HG02840 (cell line): Measurements from ENCODE around the gene SVOPL.

Source experiments
- ATAC-seq: cut with Tn5 transposase; IDR thresholded peaks from one replicate; pipeline ENCODE4 v1.9.1; 2021; ENCODE audit warnings: mild to moderate bottlenecking, moderate library complexity, moderate number of reproducible peaks; ENCODE audit not compliant: unreplicated experiment, low FRiP score

Gene SVOPL

DNA sequence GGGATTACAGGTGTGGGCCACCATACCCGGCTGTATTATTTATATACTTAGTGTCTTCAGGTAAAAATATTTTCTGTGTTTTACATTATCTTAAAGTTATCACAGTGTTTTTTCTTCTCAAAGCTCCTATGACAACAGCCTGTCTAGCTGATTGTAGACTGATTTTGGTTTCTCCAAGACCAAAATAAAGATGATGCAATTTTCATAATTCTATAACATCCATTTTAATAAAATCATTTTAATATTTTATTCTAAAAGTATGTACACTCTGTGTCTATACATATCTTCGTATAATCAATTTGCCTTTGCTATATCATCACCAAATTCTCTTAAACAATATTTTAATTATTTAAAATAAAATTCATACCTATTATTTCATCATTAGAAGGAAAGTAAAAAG is 132.5 kb downstream of the SVOPL start:
- no peak for ATAC-seq

DNA sequence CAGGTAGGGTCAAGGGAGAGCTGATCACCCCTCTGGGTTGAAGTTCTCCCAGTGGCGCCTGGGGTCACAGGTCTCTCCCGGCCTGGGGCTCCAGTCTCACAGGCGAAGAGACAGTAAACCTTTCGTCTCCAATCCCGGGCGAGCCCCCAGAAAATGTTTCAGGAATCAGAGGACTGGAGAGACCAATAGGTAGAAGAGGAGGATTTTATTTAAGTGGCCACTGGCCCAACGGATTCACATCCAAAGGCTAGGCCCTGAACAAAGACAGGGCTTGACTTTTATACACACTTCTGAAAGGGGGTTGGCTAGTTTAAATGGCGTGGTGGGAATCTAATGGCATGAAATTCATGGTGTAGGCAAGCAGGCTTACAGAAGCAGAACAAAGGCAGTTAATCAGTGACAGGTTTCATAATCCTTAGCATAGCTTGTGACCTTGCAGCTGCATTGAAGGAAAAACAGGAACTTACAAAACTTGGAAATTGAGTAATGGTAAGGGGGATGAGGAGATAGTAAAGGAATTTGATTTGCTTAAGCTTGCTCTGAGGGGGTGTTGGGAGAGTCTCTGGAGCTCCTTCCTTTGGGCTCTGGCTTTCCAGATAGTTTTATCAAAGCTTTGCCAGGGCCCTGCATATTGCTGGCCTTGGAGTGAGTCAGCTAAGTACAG is 135.6 kb downstream of the SVOPL start:
- ATAC-seq, result no peak

- no peak for ATAC-seq
Measured at GRCh38 chr7:138565071-138565450, 136.1 kb downstream of the SVOPL start.

DNA sequence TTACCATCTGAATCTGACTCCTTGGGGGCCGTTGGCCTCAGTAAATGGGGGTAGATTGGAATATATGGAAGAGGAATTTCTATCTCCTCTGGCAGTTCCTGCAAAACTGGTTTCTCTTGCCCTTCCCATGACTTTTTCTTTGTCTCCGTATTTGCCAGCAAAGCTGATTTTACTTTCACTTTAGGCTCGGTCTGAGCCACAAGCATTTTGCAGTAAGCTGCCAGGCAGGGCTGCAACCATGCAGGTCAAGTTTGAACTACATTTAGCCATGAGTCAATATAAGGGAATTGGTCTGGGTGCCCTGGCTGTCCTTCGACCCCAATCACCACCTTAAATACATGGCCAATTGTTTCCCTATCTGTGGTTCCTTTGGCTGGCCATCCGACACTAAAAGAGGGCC is 136.8 kb downstream of the SVOPL start:
- no peak for ATAC-seq

DNA sequence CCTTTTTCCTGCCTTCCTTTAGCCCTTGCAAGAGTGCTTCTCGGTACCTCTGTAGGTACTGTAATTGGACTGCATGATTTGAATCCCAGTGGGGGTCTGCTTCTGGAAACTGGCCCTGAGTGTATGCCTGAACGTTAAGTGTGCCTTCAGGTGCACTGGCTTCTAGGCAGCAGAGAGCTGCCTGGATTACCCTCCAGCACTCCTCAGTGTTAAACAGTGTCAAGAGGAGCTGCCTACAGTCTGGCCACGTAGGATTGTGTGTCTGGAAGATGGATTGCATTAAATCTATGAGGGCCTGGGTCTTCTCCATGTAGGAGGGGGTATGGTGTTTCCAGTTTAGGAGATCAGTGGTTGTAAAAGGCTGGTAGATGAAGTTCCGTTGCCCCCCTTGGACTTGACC is 137.4 kb downstream of the SVOPL start:
- ATAC-seq, result no peak

- no peak for ATAC-seq
Measured at GRCh38 chr7:138559448-138559847, 141.7 kb downstream of the SVOPL start.

DNA sequence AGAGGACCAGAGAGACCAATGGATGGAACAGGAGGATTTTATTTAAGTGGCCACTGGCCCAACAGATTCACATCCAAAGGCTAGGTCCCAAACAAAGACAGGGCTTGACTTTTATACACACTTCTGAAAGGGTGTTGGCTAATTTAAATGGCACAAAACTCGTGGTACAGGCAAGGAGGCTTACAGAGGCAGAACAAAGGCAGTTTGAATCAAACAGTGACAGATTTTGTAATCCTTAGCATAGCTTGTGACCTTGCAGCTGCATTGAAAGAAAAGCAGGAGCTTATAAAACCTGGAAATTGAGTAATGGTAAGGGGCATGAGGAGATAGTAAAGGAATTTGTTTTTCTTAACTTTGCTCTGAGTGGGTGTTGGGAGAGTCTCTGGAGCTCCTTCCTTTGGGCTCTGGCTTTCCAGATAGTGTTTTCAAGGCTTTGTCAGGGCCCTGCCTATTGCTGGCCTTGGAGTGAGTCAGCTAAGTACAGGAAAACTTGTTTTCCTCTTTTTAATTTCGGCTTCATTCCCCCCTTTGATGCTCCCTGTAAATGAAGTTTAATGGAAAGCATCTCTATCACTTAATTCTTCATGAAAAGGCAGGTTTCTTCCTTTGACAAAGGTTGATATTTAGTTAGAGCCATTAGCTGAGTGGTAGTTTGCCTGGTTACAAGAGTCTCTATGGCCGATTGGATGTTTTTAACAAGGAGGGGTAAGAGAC is 144.2 kb downstream of the SVOPL start:
- ATAC-seq, result no peak

DNA sequence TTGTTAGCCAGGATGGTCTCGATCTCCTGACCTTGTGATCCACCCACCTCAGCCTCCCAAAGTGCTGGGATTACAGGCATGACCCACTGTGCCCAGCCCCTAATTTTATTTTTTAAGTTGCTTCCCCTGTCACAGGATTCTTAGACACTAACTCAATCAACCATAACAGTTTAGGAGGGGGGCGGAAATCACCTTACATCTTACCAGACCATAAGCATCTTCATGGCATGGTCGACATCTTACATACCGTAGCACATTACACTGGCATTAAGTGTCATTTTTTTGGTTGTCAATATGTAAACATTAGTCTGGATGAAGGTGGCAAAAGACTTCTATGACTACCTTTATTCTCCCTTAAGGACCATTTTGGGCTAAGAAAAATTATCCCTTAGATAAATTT is 145.5 kb downstream of the SVOPL start:
- no peak for ATAC-seq

- ATAC-seq, result no peak
Measured at GRCh38 chr7:138554674-138555073, 146.5 kb downstream of the SVOPL start.

DNA sequence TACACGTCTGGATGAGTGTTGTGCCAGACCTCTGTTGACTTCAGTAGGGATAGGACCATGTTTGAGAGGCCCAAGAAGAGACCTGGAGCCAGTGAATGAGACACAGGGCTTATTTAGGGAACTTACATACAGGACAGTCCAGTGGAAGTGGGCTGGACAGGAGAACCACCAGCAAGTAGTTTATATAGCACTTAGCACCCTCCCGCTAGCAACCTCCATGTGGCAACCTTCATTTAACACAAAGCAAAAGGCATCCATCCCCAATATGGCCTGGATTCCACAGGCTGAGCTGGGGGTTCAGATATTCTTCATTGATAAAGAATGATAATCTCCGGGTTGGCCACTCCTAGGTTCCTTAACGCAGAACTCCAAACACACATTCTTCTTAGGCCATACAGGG is 147.4 kb downstream of the SVOPL start:
- no peak for ATAC-seq

- no peak for ATAC-seq
Measured at GRCh38 chr7:138551102-138551501, 150.1 kb downstream of the SVOPL start.

GRCh38 chr7:138550337-138550736 is 150.8 kb downstream of the SVOPL start:
- no peak for ATAC-seq

DNA sequence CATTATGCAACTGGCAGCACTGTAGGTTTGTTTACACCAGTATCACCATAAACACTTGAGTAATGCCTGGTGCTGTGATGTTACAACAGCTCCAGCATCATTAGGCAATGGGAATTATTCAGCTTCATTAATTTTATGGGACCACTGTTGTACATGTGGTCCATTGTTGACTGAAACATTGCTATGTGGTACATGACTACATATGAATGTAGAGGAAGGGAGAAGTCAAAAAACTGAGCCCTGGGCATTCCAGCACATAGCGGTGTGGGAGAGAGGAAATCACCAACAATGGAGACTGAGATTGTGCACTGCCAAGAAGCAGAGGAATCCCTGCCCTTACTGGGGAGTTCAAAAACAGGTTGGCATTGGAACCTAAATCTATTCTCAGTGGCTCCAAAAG is 152.1 kb downstream of the SVOPL start:
- ATAC-seq, result no peak

DNA sequence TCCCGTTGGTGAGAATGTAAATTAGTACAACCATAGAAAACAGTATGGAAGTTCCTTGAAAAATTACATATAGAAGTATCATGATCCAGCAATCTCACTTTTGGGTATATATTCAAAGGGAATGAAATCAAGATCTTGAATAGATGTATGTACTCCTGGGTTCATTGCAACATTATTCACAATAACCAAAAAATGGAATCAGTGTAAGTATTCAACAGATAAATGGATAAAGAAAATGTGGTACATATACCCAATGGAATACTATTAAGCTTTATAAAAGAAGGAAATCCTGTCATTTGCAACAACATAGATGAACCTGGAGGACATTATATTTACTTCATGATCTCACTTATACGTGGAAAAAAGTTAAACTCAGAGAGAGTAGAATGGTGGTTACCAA is 154.3 kb downstream of the SVOPL start:
- no peak for ATAC-seq

DNA sequence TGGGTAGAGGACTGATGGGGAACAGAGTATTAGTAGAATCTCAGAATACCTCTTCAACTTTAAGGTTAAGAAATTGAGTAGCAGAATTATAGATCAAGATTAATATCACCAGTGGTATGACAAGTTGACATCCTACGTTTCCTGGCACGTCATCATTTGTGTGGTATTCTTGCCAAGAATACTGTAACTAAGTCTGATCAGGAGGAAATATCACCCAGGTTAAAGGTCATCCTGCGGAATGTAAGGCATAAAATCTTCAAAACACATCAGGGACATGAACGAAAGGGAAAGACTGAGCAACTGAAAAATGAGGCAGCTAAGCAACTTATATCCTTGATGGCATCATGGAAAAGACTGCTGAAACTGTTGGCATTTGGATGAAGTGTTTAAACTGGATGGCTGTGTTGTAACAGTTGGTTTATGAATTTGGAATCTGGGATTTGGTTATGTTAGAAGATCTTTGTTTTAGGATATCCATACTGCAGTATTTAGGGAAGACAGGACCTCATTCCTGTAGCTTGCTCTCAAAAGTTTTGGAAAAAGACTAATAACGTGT is 155.0 kb downstream of the SVOPL start:
- ATAC-seq, result no peak

GRCh38 chr7:138545123-138545522 is 156.0 kb downstream of the SVOPL start:
- ATAC-seq, result no peak
